ENCODE results near the gene ZNF784.

ZNF784 gene

DNA sequence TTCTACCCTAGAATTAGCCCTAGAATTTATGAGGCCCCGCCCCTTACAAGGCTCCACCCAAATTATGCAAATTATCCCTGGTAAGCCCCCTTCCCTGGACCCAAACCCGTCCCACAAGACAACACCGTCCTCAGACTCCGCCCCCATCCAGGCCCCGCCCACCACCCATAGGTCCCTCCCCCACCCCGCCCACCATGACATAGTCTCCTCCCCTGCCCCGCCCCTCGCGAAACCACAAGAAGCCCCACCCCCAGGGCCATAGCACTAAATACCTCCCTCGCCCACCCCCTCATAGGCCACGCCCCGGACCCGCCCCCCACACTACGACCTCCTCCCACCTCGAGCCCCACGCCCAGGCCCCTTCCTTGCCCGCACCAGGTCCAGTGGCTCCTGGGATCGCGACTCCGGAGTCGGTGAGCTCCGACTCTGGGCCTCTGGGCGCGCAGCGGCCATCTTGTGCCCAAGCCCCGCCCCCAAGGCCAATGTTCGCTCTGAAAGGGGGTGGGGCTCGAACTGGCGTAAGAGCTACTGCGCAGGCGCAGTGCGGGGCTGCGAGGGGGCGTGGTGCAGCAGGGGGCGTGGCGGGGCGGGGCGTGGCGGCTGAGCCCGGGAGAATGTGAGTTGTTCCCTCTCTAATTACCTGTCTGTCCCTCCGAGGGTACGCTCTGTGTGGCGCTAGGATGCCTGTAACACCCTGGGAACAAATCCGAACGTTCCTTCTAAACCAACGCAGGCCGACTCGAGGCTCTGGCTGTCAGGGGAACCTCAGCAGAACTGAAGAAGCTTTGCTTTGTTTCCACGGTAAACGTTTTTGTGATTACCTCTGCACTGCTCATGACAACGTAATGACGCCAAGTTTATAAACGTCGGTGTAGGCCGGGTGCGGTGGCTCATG, at the start of gene ZNF784:
TSS of gene ZNF784 (minus strand) at position 458 of the 895 bp plus-strand sequence. CDS start at position 453, 5 bp downstream.
- Histone ChIP-seq H2AFZ (ENCODE audit: low read length, unreplicated experiment) (peak within 1 kb of the TSS; percentile 43), H3K27ac (ENCODE audit: low read depth, low read length) (peak within 1 kb of the TSS; percentile 80), H3K27me3 (ENCODE audit: insufficient read depth, low read length) (no peaks in the 10 kb centered on the region), H3K4me1 (ENCODE audit: control insufficient read depth, insufficient read depth, low read length, unreplicated experiment) (no peaks in the 10 kb centered on the region), H3K79me2 (ENCODE audit: control insufficient read depth, insufficient read depth, low read length, unreplicated experiment) (no peaks in the 10 kb centered on the region), H3K36me3 (ENCODE audit: insufficient read depth, low read length) (no peaks in the 10 kb centered on the region), H3K4me3 (ENCODE audit: low read depth, low read length) (peak within 1 kb of the TSS; percentile 78)

DNA sequence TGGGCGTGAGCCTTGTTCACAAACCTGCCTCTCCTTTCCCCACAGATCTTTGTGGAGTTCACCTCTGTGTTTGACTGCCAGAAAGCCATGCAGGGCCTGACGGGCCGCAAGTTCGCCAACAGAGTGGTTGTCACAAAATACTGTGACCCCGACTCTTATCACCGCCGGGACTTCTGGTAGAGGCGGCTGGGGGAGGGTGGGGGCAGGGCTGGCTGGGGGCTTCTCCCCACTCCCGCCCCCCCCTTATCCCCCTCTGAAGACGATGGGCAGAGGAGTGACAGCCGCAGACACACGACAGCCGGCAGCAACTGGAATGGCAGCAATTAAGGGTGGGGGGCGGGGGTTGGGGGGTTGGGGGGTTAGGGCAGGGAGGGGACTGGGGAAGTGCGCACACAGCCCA, 49.5 kb upstream of the ZNF784 start:
- H3K27ac ChIP-seq (ENCODE audit: low read depth, low read length): no peak overlapping the region
- no peaks in the 10 kb centered on the region for H3K36me3 ChIP-seq (ENCODE audit: insufficient read depth, low read length)
- peaks cover 57% of the 10 kb centered on the region for H3K79me2 ChIP-seq (ENCODE audit: control insufficient read depth, insufficient read depth, low read length, unreplicated experiment)
- no peak overlapping the region for H2AFZ ChIP-seq (ENCODE audit: low read length, unreplicated experiment)
- H3K27me3 ChIP-seq (ENCODE audit: insufficient read depth, low read length): no peaks in the 10 kb centered on the region
- H3K4me1 ChIP-seq (ENCODE audit: control insufficient read depth, insufficient read depth, low read length, unreplicated experiment): peaks cover 41% of the 10 kb centered on the region
- no peak overlapping the region for H3K4me3 ChIP-seq (ENCODE audit: low read depth, low read length)

DNA sequence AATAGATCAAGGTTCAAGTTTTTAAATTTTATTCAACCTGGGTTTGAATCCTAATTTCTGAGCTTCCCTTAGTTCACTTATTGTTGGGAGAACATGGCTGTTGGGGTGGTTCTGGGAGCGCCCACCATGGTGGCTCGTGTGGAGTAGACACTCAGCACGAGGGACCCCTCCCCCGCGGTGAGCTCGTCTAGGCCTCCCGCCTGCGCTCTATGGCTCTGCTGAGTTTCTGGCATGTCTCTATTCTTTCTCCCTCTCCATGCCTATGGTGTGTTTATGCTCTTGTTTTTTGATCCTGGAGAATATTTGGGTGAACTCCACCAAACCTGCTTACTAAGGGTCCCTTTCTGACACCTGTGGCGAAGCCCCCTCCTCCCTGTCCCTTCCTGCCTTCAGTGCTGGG, 49.1 kb upstream of the ZNF784 start:
- Histone ChIP-seq H3K79me2 (ENCODE audit: control insufficient read depth, insufficient read depth, low read length, unreplicated experiment) (peaks cover 55% of the 10 kb centered on the region), H3K27me3 (ENCODE audit: insufficient read depth, low read length) (no peaks in the 10 kb centered on the region), H3K4me1 (ENCODE audit: control insufficient read depth, insufficient read depth, low read length, unreplicated experiment) (peaks cover 41% of the 10 kb centered on the region), H3K36me3 (ENCODE audit: insufficient read depth, low read length) (no peaks in the 10 kb centered on the region), H3K27ac (ENCODE audit: low read depth, low read length) (no peak overlapping the region), H2AFZ (ENCODE audit: low read length, unreplicated experiment) (no peak overlapping the region), H3K4me3 (ENCODE audit: low read depth, low read length) (no peak overlapping the region)

DNA sequence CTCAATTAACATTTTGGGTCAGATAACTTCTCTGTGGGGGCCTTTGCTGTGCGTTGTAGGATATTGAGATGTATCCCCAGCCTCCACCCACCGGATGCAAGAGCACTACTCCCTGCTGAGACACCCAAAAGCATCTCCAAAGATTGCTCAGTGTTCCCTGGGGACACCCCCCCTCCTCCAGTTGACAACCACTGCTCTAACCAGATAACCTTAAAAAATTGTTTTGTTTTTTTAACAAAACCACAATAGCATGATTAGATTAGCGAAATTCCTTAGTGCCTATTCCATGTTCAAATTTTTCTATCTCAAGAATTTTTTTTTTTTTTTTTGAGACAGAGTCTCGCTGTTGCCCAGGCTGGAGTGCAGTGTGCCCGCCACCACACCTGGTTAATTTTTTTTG, 48.1 kb upstream of the ZNF784 start:
- no peak overlapping the region for H3K4me3 ChIP-seq (ENCODE audit: low read depth, low read length)
- H2AFZ ChIP-seq (ENCODE audit: low read length, unreplicated experiment): no peak overlapping the region
- peaks cover 44% of the 10 kb centered on the region for H3K79me2 ChIP-seq (ENCODE audit: control insufficient read depth, insufficient read depth, low read length, unreplicated experiment)
- peak overlapping the region; percentile 48 for H3K27ac ChIP-seq (ENCODE audit: low read depth, low read length)
- H3K36me3 ChIP-seq (ENCODE audit: insufficient read depth, low read length): no peaks in the 10 kb centered on the region
- H3K4me1 ChIP-seq (ENCODE audit: control insufficient read depth, insufficient read depth, low read length, unreplicated experiment): peaks cover 36% of the 10 kb centered on the region
- H3K27me3 ChIP-seq (ENCODE audit: insufficient read depth, low read length): no peaks in the 10 kb centered on the region

GRCh38 chr19:55671054-55671378, 46.6 kb upstream of the ZNF784 start:
- H3K27me3 ChIP-seq (ENCODE audit: insufficient read depth, low read length): no peaks in the 10 kb centered on the region
- no peak overlapping the region for H3K4me3 ChIP-seq (ENCODE audit: low read depth, low read length)
- H3K27ac ChIP-seq (ENCODE audit: low read depth, low read length): no peak overlapping the region
- H3K79me2 ChIP-seq (ENCODE audit: control insufficient read depth, insufficient read depth, low read length, unreplicated experiment): peaks cover 37% of the 10 kb centered on the region
- H2AFZ ChIP-seq (ENCODE audit: low read length, unreplicated experiment): no peak overlapping the region
- peaks cover 22% of the 10 kb centered on the region for H3K4me1 ChIP-seq (ENCODE audit: control insufficient read depth, insufficient read depth, low read length, unreplicated experiment)
- H3K36me3 ChIP-seq (ENCODE audit: insufficient read depth, low read length): peaks cover 2% of the 10 kb centered on the region; the same call in 1 of the 2 replicates

GRCh38 chr19:55670280-55671053, 46.1 kb upstream of the ZNF784 start:
- peaks cover 35% of the 10 kb centered on the region for H3K79me2 ChIP-seq (ENCODE audit: control insufficient read depth, insufficient read depth, low read length, unreplicated experiment)
- H3K27me3 ChIP-seq (ENCODE audit: insufficient read depth, low read length): no peaks in the 10 kb centered on the region
- H2AFZ ChIP-seq (ENCODE audit: low read length, unreplicated experiment): no peak overlapping the region
- H3K27ac ChIP-seq (ENCODE audit: low read depth, low read length): no peak overlapping the region
- peaks cover 2% of the 10 kb centered on the region; the same call in 1 of the 2 replicates for H3K36me3 ChIP-seq (ENCODE audit: insufficient read depth, low read length)
- no peak overlapping the region for H3K4me3 ChIP-seq (ENCODE audit: low read depth, low read length)
- H3K4me1 ChIP-seq (ENCODE audit: control insufficient read depth, insufficient read depth, low read length, unreplicated experiment): peaks cover 20% of the 10 kb centered on the region

DNA sequence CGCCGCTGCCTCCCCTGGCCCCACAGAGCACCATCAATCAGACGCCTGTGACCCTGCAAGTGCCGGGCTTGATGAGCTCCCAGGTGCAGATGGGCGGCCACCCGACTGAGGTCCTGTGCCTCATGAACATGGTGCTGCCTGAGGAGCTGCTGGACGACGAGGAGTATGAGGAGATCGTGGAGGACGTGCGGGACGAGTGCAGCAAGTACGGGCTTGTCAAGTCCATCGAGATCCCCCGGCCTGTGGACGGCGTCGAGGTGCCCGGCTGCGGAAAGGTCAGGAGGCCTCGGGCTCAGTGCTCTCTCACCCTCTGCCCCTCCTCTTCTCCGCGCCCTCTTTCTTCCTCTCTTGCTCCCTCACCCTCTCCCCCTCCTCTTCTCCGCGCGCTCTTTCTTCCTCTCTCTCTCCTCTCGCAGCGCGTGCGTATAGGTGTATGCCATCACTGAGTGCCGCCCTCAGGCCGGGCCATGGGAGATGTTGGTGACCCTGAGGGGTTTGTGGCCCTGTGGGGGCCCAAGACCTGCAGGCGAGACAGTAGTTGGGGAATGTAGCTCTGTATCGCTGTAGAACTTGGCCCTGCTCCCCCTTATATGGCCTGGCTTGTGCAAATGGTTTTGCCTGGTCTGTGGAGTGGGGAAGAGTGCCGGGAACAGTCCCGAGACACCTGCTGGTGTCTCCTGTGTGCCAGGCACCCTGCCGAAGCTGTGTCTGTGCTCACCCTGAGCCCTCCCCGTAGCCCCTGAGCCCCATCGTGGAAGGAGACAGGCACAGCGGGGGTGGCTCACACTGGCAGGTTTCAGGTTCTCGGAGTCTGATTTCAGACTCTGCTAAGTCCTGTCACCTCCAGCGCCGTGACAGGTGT, 45.3 kb upstream of the ZNF784 start:
- H3K4me1 ChIP-seq (ENCODE audit: control insufficient read depth, insufficient read depth, low read length, unreplicated experiment): peaks cover 20% of the 10 kb centered on the region
- no peak overlapping the region for H3K27ac ChIP-seq (ENCODE audit: low read depth, low read length)
- peaks cover 31% of the 10 kb centered on the region for H3K79me2 ChIP-seq (ENCODE audit: control insufficient read depth, insufficient read depth, low read length, unreplicated experiment)
- H3K36me3 ChIP-seq (ENCODE audit: insufficient read depth, low read length): peaks cover 2% of the 10 kb centered on the region; the same call in 1 of the 2 replicates
- H3K4me3 ChIP-seq (ENCODE audit: low read depth, low read length): no peak overlapping the region
- no peak overlapping the region for H2AFZ ChIP-seq (ENCODE audit: low read length, unreplicated experiment)
- no peaks in the 10 kb centered on the region for H3K27me3 ChIP-seq (ENCODE audit: insufficient read depth, low read length)

DNA sequence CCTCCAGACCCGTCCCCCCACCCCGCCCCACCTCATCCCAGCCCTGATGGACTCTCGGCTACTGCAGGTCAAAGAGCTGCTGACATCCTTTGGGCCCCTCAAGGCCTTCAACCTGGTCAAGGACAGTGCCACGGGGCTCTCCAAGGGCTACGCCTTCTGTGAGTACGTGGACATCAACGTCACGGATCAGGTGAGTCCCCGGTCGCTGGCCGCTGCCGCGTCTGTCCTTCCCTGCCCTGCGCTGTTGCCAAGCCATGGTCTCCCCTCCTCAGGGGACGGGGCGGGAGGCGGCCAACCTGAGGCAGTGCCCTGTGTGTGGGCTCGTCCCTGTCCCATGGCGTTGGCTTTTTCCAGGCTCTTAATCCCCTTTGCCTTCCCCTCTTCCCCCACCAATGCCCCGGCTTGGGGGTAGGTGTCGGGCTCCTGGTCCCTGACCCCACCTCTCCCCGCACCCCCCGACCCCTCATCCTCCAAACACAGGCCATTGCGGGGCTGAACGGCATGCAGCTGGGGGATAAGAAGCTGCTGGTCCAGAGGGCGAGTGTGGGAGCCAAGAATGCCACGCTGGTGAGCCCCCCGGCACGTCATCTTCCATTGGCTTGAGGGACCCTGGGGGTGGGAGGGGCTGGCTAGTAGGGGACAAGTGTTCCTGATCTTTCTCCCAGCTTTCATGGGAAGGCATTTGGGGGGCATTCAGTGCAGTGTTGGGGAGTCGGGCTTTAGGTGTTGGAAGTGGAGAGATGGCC, 44.4 kb upstream of the ZNF784 start:
- Histone ChIP-seq H3K27me3 (ENCODE audit: insufficient read depth, low read length) (no peaks in the 10 kb centered on the region), H3K4me3 (ENCODE audit: low read depth, low read length) (no peak overlapping the region), H3K79me2 (ENCODE audit: control insufficient read depth, insufficient read depth, low read length, unreplicated experiment) (peaks cover 29% of the 10 kb centered on the region), H2AFZ (ENCODE audit: low read length, unreplicated experiment) (no peak overlapping the region), H3K27ac (ENCODE audit: low read depth, low read length) (no peak overlapping the region), H3K36me3 (ENCODE audit: insufficient read depth, low read length) (peaks cover 2% of the 10 kb centered on the region; the same call in 1 of the 2 replicates), H3K4me1 (ENCODE audit: control insufficient read depth, insufficient read depth, low read length, unreplicated experiment) (peaks cover 16% of the 10 kb centered on the region)

DNA sequence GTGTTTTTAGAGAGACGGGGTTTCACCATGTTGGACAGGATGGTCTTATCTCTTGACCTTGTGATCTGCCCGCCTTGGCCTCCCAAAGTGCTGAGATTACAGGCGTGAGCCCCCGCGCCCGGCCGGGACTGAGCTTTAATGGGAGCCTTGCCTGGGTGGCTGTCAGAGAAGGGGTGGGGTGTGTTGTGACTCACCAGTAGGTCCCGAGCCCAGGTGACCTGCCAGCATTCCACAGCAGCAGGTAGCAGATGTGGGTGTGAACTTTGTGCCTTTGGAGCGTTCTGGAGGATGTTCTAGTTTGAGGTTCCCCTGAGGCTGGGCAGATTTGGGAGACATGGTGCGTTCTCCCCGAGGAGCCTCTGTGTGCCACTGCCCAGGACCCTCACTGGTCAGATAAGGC, 43.6 kb upstream of the ZNF784 start:
- H3K36me3 ChIP-seq (ENCODE audit: insufficient read depth, low read length): peaks cover 2% of the 10 kb centered on the region; the same call in 1 of the 2 replicates
- no peaks in the 10 kb centered on the region for H3K27me3 ChIP-seq (ENCODE audit: insufficient read depth, low read length)
- H3K4me3 ChIP-seq (ENCODE audit: low read depth, low read length): no peak overlapping the region
- peaks cover 13% of the 10 kb centered on the region for H3K4me1 ChIP-seq (ENCODE audit: control insufficient read depth, insufficient read depth, low read length, unreplicated experiment)
- H2AFZ ChIP-seq (ENCODE audit: low read length, unreplicated experiment): no peak overlapping the region
- no peak overlapping the region for H3K27ac ChIP-seq (ENCODE audit: low read depth, low read length)
- peaks cover 30% of the 10 kb centered on the region for H3K79me2 ChIP-seq (ENCODE audit: control insufficient read depth, insufficient read depth, low read length, unreplicated experiment)
